ENCODE data around the gene NDUFS8. TPM values are rescaled to one million over a fixed set of nuclear protein-coding genes. Genes with fewer than 3 reads are reported as not detected.

NDUFS8 gene
- total RNA-seq, 4 donors from 2014 or later: 112 to 192 (median 135) TPM

DNA sequence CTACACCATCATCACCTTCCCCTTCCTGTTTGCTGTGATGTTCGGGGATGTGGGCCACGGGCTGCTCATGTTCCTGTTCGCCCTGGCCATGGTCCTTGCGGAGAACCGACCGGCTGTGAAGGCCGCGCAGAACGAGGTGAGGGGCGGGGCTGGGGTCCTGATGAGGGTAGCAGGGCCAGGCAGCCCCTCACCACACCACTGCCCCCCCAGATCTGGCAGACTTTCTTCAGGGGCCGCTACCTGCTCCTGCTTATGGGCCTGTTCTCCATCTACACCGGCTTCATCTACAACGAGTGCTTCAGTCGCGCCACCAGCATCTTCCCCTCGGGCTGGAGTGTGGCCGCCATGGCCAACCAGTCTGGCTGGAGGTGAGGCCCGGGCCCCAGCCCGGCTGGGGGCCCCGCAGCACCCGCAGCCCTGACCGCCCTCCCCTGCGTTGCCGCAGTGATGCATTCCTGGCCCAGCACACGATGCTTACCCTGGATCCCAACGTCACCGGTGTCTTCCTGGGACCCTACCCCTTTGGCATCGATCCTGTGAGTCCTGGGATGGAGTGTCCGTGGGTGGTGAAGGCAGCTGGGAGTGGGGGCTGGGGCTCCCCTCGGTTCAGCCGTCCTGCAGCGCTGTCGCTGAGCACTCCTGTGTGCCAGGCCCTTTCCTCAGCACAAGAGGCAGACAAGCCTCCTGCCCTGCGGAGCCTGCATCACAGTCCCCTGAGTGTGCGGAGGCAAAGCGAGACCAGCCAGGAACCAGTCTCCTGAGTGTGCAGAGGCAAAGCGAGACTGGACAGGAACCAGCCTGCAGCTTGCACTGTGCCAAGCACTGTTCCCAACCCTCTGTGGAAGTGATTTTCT, 17.2 kb downstream of the NDUFS8 start:
- intact Hi-C loops (cut with DNase I): no loop called here
- H3K36me3 ChIP-seq: peaks cover 38 to 98% (median 40%) of the 10 kb centered on the region in 3 donors
- no peaks in the 10 kb centered on the region for H3K27me3 ChIP-seq
- H3K27ac ChIP-seq: no peak overlapping the region
- 47 to 90% methylated on average over 4 to 24 of the region's 37 CpGs for WGBS, 2 donors
- H3K9me3 ChIP-seq: no peaks in the 10 kb centered on the region
- no peak overlapping the region for H3K4me3 ChIP-seq
- no peak for DNase-seq
- peaks cover 0 to 25% (median 7%) of the 10 kb centered on the region in 3 donors for H3K4me1 ChIP-seq
- TF ChIP-seq POLR2A (IDR thresholded peaks at IDR 0.05): no peak
- TF ChIP-seq, protein P1, sequence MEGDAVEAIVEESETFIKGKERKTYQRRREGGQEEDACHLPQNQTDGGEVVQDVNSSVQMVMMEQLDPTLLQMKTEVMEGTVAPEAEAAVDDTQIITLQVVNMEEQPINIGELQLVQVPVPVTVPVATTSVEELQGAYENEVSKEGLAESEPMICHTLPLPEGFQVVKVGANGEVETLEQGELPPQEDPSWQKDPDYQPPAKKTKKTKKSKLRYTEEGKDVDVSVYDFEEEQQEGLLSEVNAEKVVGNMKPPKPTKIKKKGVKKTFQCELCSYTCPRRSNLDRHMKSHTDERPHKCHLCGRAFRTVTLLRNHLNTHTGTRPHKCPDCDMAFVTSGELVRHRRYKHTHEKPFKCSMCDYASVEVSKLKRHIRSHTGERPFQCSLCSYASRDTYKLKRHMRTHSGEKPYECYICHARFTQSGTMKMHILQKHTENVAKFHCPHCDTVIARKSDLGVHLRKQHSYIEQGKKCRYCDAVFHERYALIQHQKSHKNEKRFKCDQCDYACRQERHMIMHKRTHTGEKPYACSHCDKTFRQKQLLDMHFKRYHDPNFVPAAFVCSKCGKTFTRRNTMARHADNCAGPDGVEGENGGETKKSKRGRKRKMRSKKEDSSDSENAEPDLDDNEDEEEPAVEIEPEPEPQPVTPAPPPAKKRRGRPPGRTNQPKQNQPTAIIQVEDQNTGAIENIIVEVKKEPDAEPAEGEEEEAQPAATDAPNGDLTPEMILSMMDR (IDR thresholded peaks at IDR 0.05): no peak

DNA sequence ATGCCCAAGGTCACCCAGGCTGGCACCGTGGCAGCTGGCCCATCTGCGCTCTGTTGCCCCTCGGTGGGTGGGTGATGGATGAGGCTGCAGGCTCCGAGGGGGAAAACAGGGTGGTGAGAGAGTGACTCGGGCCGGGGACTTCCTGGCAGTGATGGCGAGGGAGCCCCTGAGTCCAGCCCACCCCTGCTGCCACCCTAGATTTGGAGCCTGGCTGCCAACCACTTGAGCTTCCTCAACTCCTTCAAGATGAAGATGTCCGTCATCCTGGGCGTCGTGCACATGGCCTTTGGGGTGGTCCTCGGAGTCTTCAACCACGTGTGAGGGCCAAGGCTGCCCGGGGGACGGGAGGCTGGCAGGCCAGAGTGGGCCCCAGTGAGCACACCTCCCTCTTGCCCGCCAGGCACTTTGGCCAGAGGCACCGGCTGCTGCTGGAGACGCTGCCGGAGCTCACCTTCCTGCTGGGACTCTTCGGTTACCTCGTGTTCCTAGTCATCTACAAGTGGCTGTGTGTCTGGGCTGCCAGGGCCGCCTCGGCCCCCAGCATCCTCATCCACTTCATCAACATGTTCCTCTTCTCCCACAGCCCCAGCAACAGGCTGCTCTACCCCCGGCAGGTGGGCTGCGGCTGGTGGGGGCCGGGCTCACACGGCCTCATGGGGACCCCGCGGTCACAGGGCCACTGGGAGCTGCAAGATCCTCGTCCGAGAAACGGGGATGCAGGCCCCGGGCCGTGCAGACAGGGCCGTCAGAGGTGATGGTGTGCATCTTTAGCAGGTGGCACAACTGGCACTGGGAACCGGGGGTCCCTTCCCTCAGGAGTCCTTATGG, 18.4 kb downstream of the NDUFS8 start:
- Histone ChIP-seq H3K36me3 (peaks cover 30 to 94% (median 36%) of the 10 kb centered on the region in 3 donors), H3K4me1 (peaks cover 0 to 13% (median 0%) of the 10 kb centered on the region in 3 donors), H3K9me3 (no peaks in the 10 kb centered on the region), H3K27me3 (no peaks in the 10 kb centered on the region), H3K4me3 (no peak overlapping the region), H3K27ac (no peak overlapping the region)
- intact Hi-C loops (cut with DNase I): no loop called here
- no peak for DNase-seq
- TF ChIP-seq POLR2A (IDR thresholded peaks at IDR 0.05): no peak
- TF ChIP-seq, protein P1 (IDR thresholded peaks at IDR 0.05): no peak
- 94 to 97% methylated on average over 10 of the region's 35 CpGs for WGBS, 2 donors

DNA sequence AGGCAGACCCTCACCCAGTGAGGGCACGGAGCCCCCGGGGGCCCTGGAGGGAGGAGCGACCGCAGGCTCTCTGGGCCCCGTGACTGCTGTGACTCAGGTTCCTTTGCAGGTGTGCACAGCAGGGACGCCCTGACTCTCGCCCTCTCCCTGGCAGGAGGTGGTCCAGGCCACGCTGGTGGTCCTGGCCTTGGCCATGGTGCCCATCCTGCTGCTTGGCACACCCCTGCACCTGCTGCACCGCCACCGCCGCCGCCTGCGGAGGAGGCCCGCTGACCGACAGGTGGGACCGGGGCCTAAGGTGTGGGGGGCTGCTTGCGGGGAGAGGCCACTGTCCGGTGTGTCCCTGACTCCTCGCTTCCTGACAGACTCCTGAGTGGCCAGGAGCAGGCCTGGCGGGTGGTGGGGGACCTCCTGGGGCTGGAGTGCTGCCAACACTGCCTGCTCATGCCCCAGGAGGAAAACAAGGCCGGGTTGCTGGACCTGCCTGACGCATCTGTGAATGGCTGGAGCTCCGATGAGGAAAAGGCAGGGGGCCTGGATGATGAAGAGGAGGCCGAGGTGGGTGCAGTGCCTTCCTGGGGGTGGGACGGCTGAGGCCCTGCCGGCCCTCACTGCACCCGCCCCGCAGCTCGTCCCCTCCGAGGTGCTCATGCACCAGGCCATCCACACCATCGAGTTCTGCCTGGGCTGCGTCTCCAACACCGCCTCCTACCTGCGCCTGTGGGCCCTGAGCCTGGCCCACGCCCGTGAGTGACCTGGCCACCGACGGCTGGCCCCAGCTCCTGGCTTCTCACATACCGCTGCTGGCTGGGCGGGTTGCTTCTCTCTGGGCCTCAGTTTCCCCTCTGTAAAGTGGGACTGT, 19.3 kb downstream of the NDUFS8 start:
- H3K4me1 ChIP-seq: peaks cover 0 to 9% (median 0%) of the 10 kb centered on the region in 3 donors
- no peak for DNase-seq
- TF ChIP-seq POLR2A (IDR thresholded peaks at IDR 0.05): no peak
- TF ChIP-seq, protein P1 (IDR thresholded peaks at IDR 0.05): no peak
- H3K27me3 ChIP-seq: no peaks in the 10 kb centered on the region
- H3K27ac ChIP-seq: no peak overlapping the region
- peaks cover 27 to 85% (median 29%) of the 10 kb centered on the region in 3 donors for H3K36me3 ChIP-seq
- WGBS, 2 donors: 97% methylated on average over 16 of the region's 40 CpGs; no CpG with 5 or more reads in 1 of the 2 donors
- H3K4me3 ChIP-seq: no peak overlapping the region
- intact Hi-C loops (cut with DNase I): no loop called here
- no peaks in the 10 kb centered on the region for H3K9me3 ChIP-seq

DNA sequence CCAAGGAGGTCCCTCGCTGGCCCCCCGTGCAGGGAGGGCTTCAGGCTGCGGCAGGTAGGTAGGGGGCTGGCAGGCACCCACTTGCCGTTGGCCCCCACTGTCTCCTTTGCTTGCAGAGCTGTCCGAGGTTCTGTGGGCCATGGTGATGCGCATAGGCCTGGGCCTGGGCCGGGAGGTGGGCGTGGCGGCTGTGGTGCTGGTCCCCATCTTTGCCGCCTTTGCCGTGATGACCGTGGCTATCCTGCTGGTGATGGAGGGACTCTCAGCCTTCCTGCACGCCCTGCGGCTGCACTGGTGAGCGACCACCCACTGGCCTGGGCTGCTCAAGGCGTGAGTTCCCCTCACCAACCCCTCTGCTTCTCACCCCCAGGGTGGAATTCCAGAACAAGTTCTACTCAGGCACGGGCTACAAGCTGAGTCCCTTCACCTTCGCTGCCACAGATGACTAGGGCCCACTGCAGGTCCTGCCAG, 19.9 kb downstream of the NDUFS8 start:
- H3K4me1 ChIP-seq: peaks cover 0 to 9% (median 0%) of the 10 kb centered on the region in 3 donors
- peaks cover 27 to 79% (median 27%) of the 10 kb centered on the region in 3 donors for H3K36me3 ChIP-seq
- no peak for DNase-seq
- no peak overlapping the region for H3K27ac ChIP-seq
- intact Hi-C loops (cut with DNase I): no loop called here
- WGBS, 2 donors: 94% methylated on average over 5 of the region's 18 CpGs; no CpG with 5 or more reads in 1 of the 2 donors
- no peaks in the 10 kb centered on the region for H3K27me3 ChIP-seq
- H3K4me3 ChIP-seq: no peak overlapping the region
- no peak for TF ChIP-seq POLR2A (IDR thresholded peaks at IDR 0.05)
- TF ChIP-seq, protein P1 (IDR thresholded peaks at IDR 0.05): no peak
- no peaks in the 10 kb centered on the region for H3K9me3 ChIP-seq
